ENCODE data around the gene RILP.

Gene RILP

DNA sequence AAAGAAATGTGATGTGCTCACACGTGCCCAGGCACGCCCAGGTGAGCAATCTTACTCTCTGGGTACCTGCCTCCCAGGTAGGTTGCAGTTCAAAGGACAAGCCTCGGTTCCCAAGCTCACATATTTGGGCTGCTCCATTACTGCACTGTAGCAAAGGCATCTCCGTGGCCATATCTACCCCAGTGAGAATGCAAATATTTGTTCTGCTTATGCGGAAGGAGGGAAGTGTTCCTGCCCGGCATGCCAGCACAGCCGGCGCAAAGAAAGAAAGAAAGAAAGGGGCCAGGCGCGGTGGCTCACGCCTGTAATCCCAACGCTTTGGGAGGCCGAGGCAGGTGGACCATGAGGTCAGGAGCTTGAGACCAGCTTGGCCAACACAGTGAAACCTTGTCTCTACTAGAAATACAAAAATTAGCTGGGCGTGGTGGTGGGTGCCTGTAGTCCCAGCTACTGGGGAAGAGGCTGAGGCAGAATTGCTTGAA is 51.8 kb downstream of the RILP start:
- no peak for DNase-seq
